H1 (cell line): Measurements from ENCODE around the gene WWP2. TPM values are rescaled to one million over a fixed set of nuclear protein-coding genes. Genes with fewer than 3 reads are reported as not detected.

ENCODE experiments used
- CTCF ChIA-PET: fragments of 300-600 bp; sonication (Branson Sonifier 250); formaldehyde crosslinking; loops from one replicate; lab custom pipeline; 2021; ENCODE audit not compliant: partially characterized antibody; lab: Charles Lee
- POLR2A ChIA-PET: fragments of 300-600 bp; sonication (Branson Sonifier 250); formaldehyde crosslinking; loops from one replicate; lab custom pipeline; 2021; ENCODE audit warnings: inconsistent platforms; ENCODE audit not compliant: partially characterized antibody; lab: Charles Lee
- DNase-seq, 2 experiments: peaks; one replicate each; pipeline versions ENCODE4 v3.0.0 to v3.0.0-alpha.2; 2010 to 2022; ENCODE audit warnings: low spot score in 2 of 2, low read depth in 1 of 2, mixed read lengths in 1 of 2
- FAIRE-seq: peaks from 2 replicates; lab custom pipeline; 2011; peaks lifted over from hg19 to GRCh38; lab: Jason Lieb, UNC
- H2AFZ ChIP-seq: 2 replicates; pipeline ENCODE4 v1.8.1; 2012; ENCODE audit warnings: low read length, inconsistent platforms
- H2AK5ac ChIP-seq: 2 replicates; pipeline ENCODE4 v1.6.1; 2013; ENCODE audit warnings: low read depth, low read length
- H2BK120ac ChIP-seq: replicated peaks from 2 replicates; pipeline ENCODE3; 2013; ENCODE audit warnings: low read depth, low read length, inconsistent platforms
- H2BK12ac ChIP-seq: 2 replicates; pipeline ENCODE4 v1.6.1; 2013; ENCODE audit warnings: low read depth, low read length
- H2BK15ac ChIP-seq: 2 replicates; pipeline ENCODE4 v1.6.1; 2013; ENCODE audit warnings: low read length
- H2BK20ac ChIP-seq: 2 replicates; pipeline ENCODE4 v1.6.1; 2013; ENCODE audit warnings: low read length
- H2BK5ac ChIP-seq: 2 replicates; pipeline ENCODE4 v1.6.1; 2013; ENCODE audit warnings: low read depth, low read length
- H3K14ac ChIP-seq: 2 replicates; pipeline ENCODE4 v1.6.1; 2013; ENCODE audit warnings: inconsistent platforms; ENCODE audit not compliant: insufficient read length
- H3K18ac ChIP-seq: 2 replicates; pipeline ENCODE4 v1.6.1; 2013; ENCODE audit warnings: low read length; ENCODE audit errors: extremely low read depth
- H3K23ac ChIP-seq: 2 replicates; pipeline ENCODE4 v1.6.1; 2013; ENCODE audit warnings: inconsistent platforms; ENCODE audit not compliant: insufficient read length
- H3K23me2 ChIP-seq: 2 replicates; pipeline ENCODE4 v1.6.1; 2013; ENCODE audit warnings: low read depth, low read length
- H3K27ac ChIP-seq: 2 replicates; pipeline ENCODE4 v1.6.1; 2011; ENCODE audit warnings: low read depth, low read length, inconsistent platforms
- H3K27me3 ChIP-seq, 4 experiments: replicated peaks in 1 of 4; 1 replicate in 1 of 4; 2 replicates in 3 of 4; pipeline versions ENCODE4 v1.6.1 to v1.8.1; 2011 to 2013; ENCODE audit warnings: low read length in 3 of 4, mild to moderate bottlenecking in 3 of 4, inconsistent platforms in 2 of 4, mixed read lengths in 2 of 4, moderate library complexity in 1 of 4; ENCODE audit not compliant: control insufficient read depth in 3 of 4, insufficient read depth in 3 of 4; ENCODE audit errors: extremely low read depth in 1 of 4
- H3K36me3 ChIP-seq, 4 experiments: 2 replicates each; pipeline versions ENCODE4 v1.6.1 to v1.8.1; 2011 to 2013; ENCODE audit warnings: mild to moderate bottlenecking in 4 of 4, low read length in 3 of 4, moderate library complexity in 2 of 4, control low read depth in 1 of 4, inconsistent platforms in 1 of 4; ENCODE audit not compliant: insufficient read depth in 4 of 4, control insufficient read depth in 2 of 4
- H3K4ac ChIP-seq: replicated peaks from 2 replicates; pipeline ENCODE3; 2013; ENCODE audit warnings: low read length, low read depth, mixed read lengths, inconsistent platforms; ENCODE audit not compliant: insufficient read length
- H3K4me1 ChIP-seq, 4 experiments: replicated peaks in 1 of 4; 1 replicate in 1 of 4; 2 replicates in 3 of 4; pipeline versions ENCODE4 v1.6.1 to v1.8.1; 2011 to 2013; ENCODE audit warnings: low read length in 3 of 4, inconsistent platforms in 2 of 4, mixed read lengths in 1 of 4; ENCODE audit not compliant: insufficient read depth in 4 of 4, control insufficient read depth in 3 of 4
- H3K4me2 ChIP-seq, 2 experiments: 2 replicates each; pipeline versions ENCODE4 v1.6.1 to v1.8.1; 2011 to 2013; ENCODE audit warnings: low read depth in 2 of 2, low read length in 2 of 2, control low read depth in 1 of 2, inconsistent platforms in 1 of 2, mild to moderate bottlenecking in 1 of 2; ENCODE audit not compliant: insufficient read depth in 1 of 2
- H3K4me3 ChIP-seq, 4 experiments: fragments of 200-600, 300-600 bp in 1 of 4; sonication (generic), shearing (Covaris generic), sonication (Bioruptor Twin) in 1 of 4; 2 replicates each; pipeline versions ENCODE4 v1.5.1 to v1.8.1; 2011 to 2016; ENCODE audit warnings: low read length in 4 of 4, low read depth in 3 of 4, control low read depth in 2 of 4, inconsistent platforms in 2 of 4, mild to moderate bottlenecking in 2 of 4, mixed read lengths in 1 of 4, moderate library complexity in 1 of 4; ENCODE audit not compliant: insufficient read depth in 2 of 4; ENCODE audit errors: extremely low read depth in 1 of 4
- H3K56ac ChIP-seq: replicated peaks from 2 replicates; pipeline ENCODE3; 2013; ENCODE audit warnings: low read depth, mild to moderate bottlenecking, mixed read lengths, low read length, inconsistent platforms; ENCODE audit not compliant: insufficient read length
- H3K79me1 ChIP-seq: 2 replicates; pipeline ENCODE4 v1.6.1; 2013; ENCODE audit warnings: low read depth, low read length, control low read depth
- H3K79me2 ChIP-seq, 2 experiments: 2 replicates each; pipeline versions ENCODE4 v1.6.1 to v1.8.1; 2012 to 2013; ENCODE audit warnings: low read length in 2 of 2, mild to moderate bottlenecking in 2 of 2, inconsistent platforms in 1 of 2; ENCODE audit not compliant: insufficient read depth in 2 of 2, control insufficient read depth in 1 of 2
- H3K9ac ChIP-seq, 4 experiments: replicated peaks in 1 of 4; 1 replicate in 1 of 4; 2 replicates in 3 of 4; pipeline versions ENCODE4 v1.6.1 to v1.8.1; 2011 to 2013; ENCODE audit warnings: low read depth in 3 of 4, low read length in 3 of 4, control low read depth in 2 of 4, mild to moderate bottlenecking in 2 of 4, moderate library complexity in 2 of 4, inconsistent platforms in 1 of 4; ENCODE audit errors: extremely low read depth in 1 of 4
- H3K9me3 ChIP-seq, 2 experiments: 2 replicates each; pipeline versions ENCODE4 v1.6.1 to v1.8.1; 2012 to 2013; ENCODE audit warnings: mild to moderate bottlenecking in 2 of 2, moderate library complexity in 2 of 2, control low read depth in 1 of 2, inconsistent platforms in 1 of 2, low read depth in 1 of 2, low read length in 1 of 2, mixed read lengths in 1 of 2; ENCODE audit not compliant: insufficient read depth in 2 of 2
- H4K20me1 ChIP-seq, 2 experiments: replicated peaks in 1 of 2; 2 replicates each; pipeline versions ENCODE3 to v1.8.1; 2011 to 2013; ENCODE audit warnings: inconsistent platforms in 2 of 2, low read length in 2 of 2, mild to moderate bottlenecking in 1 of 2; ENCODE audit not compliant: insufficient read depth in 2 of 2, control insufficient read depth in 1 of 2
- H4K5ac ChIP-seq: 2 replicates; pipeline ENCODE4 v1.6.1; 2013; ENCODE audit warnings: low read length, low read depth, mixed read lengths, inconsistent platforms; ENCODE audit not compliant: insufficient read length
- H4K8ac ChIP-seq: 2 replicates; pipeline ENCODE4 v1.8.0; 2013; ENCODE audit warnings: mild to moderate bottlenecking, moderate library complexity, low read length, inconsistent platforms; ENCODE audit not compliant: insufficient read depth; ENCODE audit errors: extremely low read depth
- H4K91ac ChIP-seq: replicated peaks from 2 replicates; pipeline ENCODE3; 2013; ENCODE audit warnings: low read length, mixed read lengths, inconsistent platforms; ENCODE audit not compliant: insufficient read length
- CBX5 ChIP-seq: fragments of 300-800, 300-1000 bp; sonication (generic); IDR thresholded peaks from 2 replicates; pipeline ENCODE4 v1.7.1; 2016; ENCODE audit warnings: antibody characterized with exemption, low read length, low read depth
- CTBP2 ChIP-seq: IDR thresholded peaks from 2 replicates; pipeline ENCODE4 v1.7.0; 2011; ENCODE audit warnings: borderline replicate concordance, mild to moderate bottlenecking, moderate library complexity, mixed read lengths, low read length; ENCODE audit not compliant: insufficient read depth, insufficient read length
- GTF2F1 ChIP-seq: IDR thresholded peaks from 2 replicates; pipeline ENCODE4 v1.6.1; 2012; ENCODE audit warnings: low read depth, low read length, improper control_type of control experiment, borderline replicate concordance
- JUND ChIP-seq: IDR thresholded peaks from 2 replicates; pipeline ENCODE4 v1.6.1; 2011; ENCODE audit warnings: mild to moderate bottlenecking, improper control_type of control experiment, low read length
- KDM4A ChIP-seq: IDR thresholded peaks from one replicate; pipeline ENCODE4 v1.7.1; 2012; ENCODE audit warnings: low read depth, mild to moderate bottlenecking, moderate library complexity, low read length, inconsistent platforms; ENCODE audit not compliant: severe bottlenecking
- KDM5A ChIP-seq: fragments of 200-600 bp; IDR thresholded peaks from 2 replicates; pipeline ENCODE4 v1.7.1; 2012; ENCODE audit warnings: mild to moderate bottlenecking, low read length, inconsistent platforms, mixed read lengths
- NRF1 ChIP-seq: IDR thresholded peaks from 2 replicates; pipeline ENCODE4 v1.6.1; 2011; ENCODE audit warnings: mild to moderate bottlenecking, low read depth, low read length, improper control_type of control experiment
- SIRT6 ChIP-seq: IDR thresholded peaks from one replicate; pipeline ENCODE4 v1.7.1; 2012; ENCODE audit warnings: low read length, inconsistent platforms
- SP4 ChIP-seq: IDR thresholded peaks from 2 replicates; pipeline ENCODE4 v1.6.1; 2012; ENCODE audit warnings: low read length, inconsistent platforms
- TAF1 ChIP-seq: IDR thresholded peaks from 2 replicates; pipeline ENCODE4 v1.6.1; 2011; ENCODE audit warnings: mild to moderate bottlenecking, low read depth, low read length
- TBP ChIP-seq: IDR thresholded peaks from 2 replicates; pipeline ENCODE4 v1.6.1; 2011; ENCODE audit warnings: low read depth, low read length, improper control_type of control experiment
- ZNF274 ChIP-seq: IDR thresholded peaks from 2 replicates; pipeline ENCODE4 v1.7.0; 2012; ENCODE audit warnings: low read length, borderline replicate concordance; ENCODE audit errors: extremely low read depth
- WGBS, 2 experiments: shearing (Covaris generic) in 1 of 2; methylation state at CpG; one replicate each; pipeline versions ENCODE4 v1.1.6 to v1.1.7; 2013 to 2015; ENCODE audit warnings: low lambda C conversion rate in 2 of 2, mixed read lengths in 2 of 2, inconsistent platforms in 1 of 2, low coverage in 1 of 2, missing lambda C conversion rate in 1 of 2; ENCODE audit not compliant: insufficient replicate concordance in 2 of 2, insufficient coverage in 1 of 2, insufficient read length in 1 of 2; ENCODE audit errors: extremely low coverage in 1 of 2, missing lambda C conversion rate in 1 of 2; 5-methylcytosine and 5-hydroxymethylcytosine counted together
- polyA plus RNA-seq, 7 experiments: library from polyadenylated mRNA; depleted of rRNA in 3 of 7; stranded (reverse) in 5 of 7; unstranded in 2 of 7; fragments of >200 nt in 5 of 7; fragments of 200-250 nt in 2 of 7; gene quantifications; 1 replicate in 5 of 7; 2 replicates in 1 of 7; 4 replicates in 1 of 7; pipeline versions ENCODE4 v1.2.1 to v1.2.3, GENCODE V29; 2011 to 2013; ENCODE audit warnings: missing spikeins in 2 of 7, mixed read lengths in 2 of 7
- total RNA-seq: library from RNA; stranded (reverse); fragmentation: NEBNext Ultra II Directional; extraction: Animal tissue kit (Norgen Biotek cat#: 25700); gene quantifications from 2 replicates; pipeline ENCODE4 v1.2.1, GENCODE V29; 2021
- TF ChIP-seq, protein P1 (sequence below): IDR thresholded peaks from 2 replicates; pipeline ENCODE4 v1.6.1; 2012; ENCODE audit warnings: inconsistent platforms

The WWP2 gene
- total and polyA plus RNA-seq, 2 of the 8 experiments (the other 6 are each of a cell fraction or from before 2014, with no cell fraction given) = 14.1 to 42.2 TPM

DNA sequence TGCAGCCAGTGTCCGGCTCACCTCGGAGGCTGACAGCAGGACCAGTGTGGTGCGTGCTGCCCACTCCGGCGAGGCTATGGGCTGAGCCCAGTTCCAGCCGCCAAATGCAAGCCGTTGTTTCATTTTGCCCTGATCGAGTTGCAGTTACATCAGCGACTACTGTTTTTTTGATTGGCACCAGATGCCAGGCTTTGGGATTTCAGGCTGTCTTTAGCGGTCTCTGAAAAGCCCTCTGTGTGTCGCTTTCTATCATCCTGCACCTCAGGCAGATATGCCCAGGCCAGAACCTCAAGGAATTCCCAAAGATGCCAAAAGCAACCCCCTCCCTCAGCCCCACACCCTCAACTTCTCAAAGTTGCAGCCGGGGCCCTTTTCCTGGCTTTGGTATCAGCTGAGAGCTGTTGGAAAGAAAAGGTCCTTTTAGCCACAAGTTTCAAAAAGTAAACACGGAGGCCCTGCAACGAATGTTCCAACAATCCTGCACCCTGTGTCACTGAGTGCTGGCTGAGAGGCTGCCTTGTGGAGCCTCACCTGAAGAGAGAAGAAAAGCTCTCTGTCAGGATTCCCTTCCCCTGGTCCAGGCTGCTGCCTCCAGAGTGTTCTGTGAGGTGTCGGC lies 58.9 kb downstream of the WWP2 start:
- Histone ChIP-seq H3K9ac (no peak overlapping the region; a peak in 1 of 7 replicates), H2BK15ac (no peak overlapping the region), H3K27me3 (no peaks in the 10 kb centered on the region), H3K56ac (no peak overlapping the region), H3K27ac (no peak overlapping the region; the same call in 1 of the 2 replicates), H2BK12ac (no peak overlapping the region), H3K4me1 (peaks cover 3 to 10% (median 5%) of the 10 kb centered on the region in 4 experiments; a peak in 6 of 7 replicates), H3K18ac (no peak overlapping the region; the same call in 1 of the 2 replicates), H3K4me2 (no peak overlapping the region), H3K4me3 (no peak overlapping the region), H3K36me3 (no peaks in the 10 kb centered on the region), H4K8ac (no peak overlapping the region), H3K23ac (no peak overlapping the region), H3K79me1 (no peaks in the 10 kb centered on the region), H4K20me1 (no peaks in the 10 kb centered on the region), H4K5ac (no peak overlapping the region), H2AK5ac (no peak overlapping the region), H2BK120ac (no peak overlapping the region), H3K79me2 (no peaks in the 10 kb centered on the region), H3K23me2 (peaks cover 2% of the 10 kb centered on the region; the same call in 1 of the 2 replicates), H2BK20ac (no peak overlapping the region), H3K9me3 (no peaks in the 10 kb centered on the region), H2AFZ (no peak overlapping the region), H3K4ac (no peak overlapping the region), H4K91ac (no peak overlapping the region), H3K14ac (no peak overlapping the region), H2BK5ac (no peak overlapping the region; the same call in 1 of the 2 replicates)
- FAIRE-seq = no peak
- DNase-seq = no peak
- ChIA-PET POLR2A (no interaction called here), CTCF (interaction anchor here (0.9 to 2.3 kb wide), 7 partner anchors 8 to 64 kb away, joined by 3 to 8 read pairs (median 3); no protein-coding TSS in a partner anchor)
- WGBS, 2 experiments = 92% methylated on average over 15 of the region's 15 CpGs; no CpG with 5 or more reads in 1 of the 2 experiments
- TF ChIP-seq KDM5A (no peak), KDM4A (no peak), JUND (no peak), TAF1 (no peak), GTF2F1 (no peak), CBX5 (no peak), NRF1 (no peak), TBP (no peak), ZNF274 (no peak), CTBP2 (no peak), SP4 (no peak), SIRT6 (no peak)
- TF ChIP-seq, protein P1, sequence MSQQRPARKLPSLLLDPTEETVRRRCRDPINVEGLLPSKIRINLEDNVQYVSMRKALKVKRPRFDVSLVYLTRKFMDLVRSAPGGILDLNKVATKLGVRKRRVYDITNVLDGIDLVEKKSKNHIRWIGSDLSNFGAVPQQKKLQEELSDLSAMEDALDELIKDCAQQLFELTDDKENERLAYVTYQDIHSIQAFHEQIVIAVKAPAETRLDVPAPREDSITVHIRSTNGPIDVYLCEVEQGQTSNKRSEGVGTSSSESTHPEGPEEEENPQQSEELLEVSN = no peak
